Measurements from ENCODE around the gene SLC7A14. TPM values are rescaled to one million over a fixed set of nuclear protein-coding genes. Genes with fewer than 3 reads are reported as not detected.

The SLC7A14 gene
- total and polyA plus RNA-seq, 2 donors (not counting 3 experiments of a cell fraction or from before 2014, with no cell fraction given) = 0.07 to 0.57 TPM

DNA sequence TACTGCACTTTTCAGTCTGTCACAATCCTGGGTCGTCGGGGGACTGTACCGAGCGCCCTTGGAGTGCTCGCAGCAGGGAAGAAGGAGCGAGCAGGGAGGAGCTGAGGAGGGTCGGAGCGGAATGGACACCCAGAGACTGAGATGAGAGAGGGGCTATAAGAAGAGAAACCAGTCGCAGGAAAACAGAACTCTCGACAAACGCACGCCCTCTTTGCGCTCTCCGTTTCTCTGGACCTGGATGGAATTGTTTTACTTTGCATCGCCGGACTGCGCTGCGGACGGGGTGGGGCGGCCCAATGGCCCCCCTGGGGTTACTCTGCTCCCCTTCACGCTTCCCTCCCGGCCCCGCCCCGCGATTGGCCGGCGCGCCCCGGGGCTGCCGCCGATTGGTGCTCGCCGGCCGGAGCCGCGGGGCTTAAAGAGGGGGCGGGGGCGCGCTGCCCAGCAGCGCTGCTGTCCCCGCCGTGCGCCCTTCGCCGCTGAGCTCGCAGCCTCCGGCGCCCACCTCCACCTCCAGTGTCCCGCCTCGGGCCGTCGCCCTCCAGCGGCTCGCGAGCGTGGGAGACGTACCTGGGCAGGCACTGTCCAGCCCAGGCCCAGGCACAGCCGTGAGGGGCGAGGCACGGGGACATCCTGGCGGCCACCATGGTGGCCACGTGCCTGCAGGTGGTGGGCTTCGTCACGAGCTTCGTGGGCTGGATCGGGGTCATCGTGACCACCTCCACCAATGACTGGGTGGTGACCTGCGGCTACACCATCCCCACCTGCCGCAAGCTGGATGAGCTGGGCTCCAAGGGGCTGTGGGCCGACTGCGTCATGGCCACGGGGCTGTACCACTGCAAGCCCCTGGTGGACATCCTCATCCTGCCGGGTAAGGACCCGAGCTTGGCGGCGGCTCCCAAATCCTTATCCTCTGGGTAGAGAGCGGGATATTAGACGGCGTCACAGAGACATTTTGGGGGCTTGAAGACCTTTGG, 167.2 kb downstream of the SLC7A14 start, which contains the start of gene CLDN11:
CLDN11 (plus strand) TSS at position 447 of the 977 bp plus-strand sequence; CDS start at position 646, 199 bp downstream.
- H3K36me3 ChIP-seq (ENCODE audit: control insufficient read depth in 2 of 2, extremely low read depth in 1 of 2, insufficient read depth in 2 of 2, low read length in 2 of 2) = no peaks in the 10 kb centered on the region
- peak within 1 kb of the TSS; percentile 55 to 86 (median 65) for H3K4me3 ChIP-seq (replicated peaks in 1 of 3; ENCODE audit: insufficient read depth in 1 of 3, low read depth in 1 of 3, low read length in 3 of 3)
- peak within 1 kb of the TSS; percentile 83 for H3K4me2 ChIP-seq (ENCODE audit: insufficient read depth, low read length)
- H3K27ac ChIP-seq (ENCODE audit: insufficient read depth, low read depth, low read length) = peak within 1 kb of the TSS; percentile 84
- BruUV-seq (replicated peaks) = TSS peak; percentile 47
- POLR2A ChIA-PET = no interaction called here
- H3K9ac ChIP-seq (replicated peaks; ENCODE audit: extremely low read depth, insufficient read depth, low read length) = peak within 1 kb of the TSS; percentile 89
- H3K9me3 ChIP-seq (replicated peaks; ENCODE audit: control insufficient read depth, insufficient read depth, low read length) = no peaks in the 10 kb centered on the region
- DNase-seq (ENCODE audit: low read depth, low spot score) = peak; percentile 22
- CTCF ChIA-PET = interaction anchor here (1.0 to 11.4 kb wide), 6 partner anchors 12 to 451 kb away, joined by 3 to 525 read pairs (median 5); partner anchors contain the start of gene RPL22L1
- H2AFZ ChIP-seq (ENCODE audit: low read depth, low read length) = peak within 1 kb of the TSS; percentile 83
- H4K20me1 ChIP-seq (replicated peaks; ENCODE audit: control insufficient read depth, extremely low read depth, insufficient read depth, low read length) = no peaks in the 10 kb centered on the region
- H3K4me1 ChIP-seq (ENCODE audit: control insufficient read depth, extremely low read depth, insufficient read depth, low read length) = peaks cover 30% of the 10 kb centered on the region
- peak; percentile 47 for FAIRE-seq
- TF ChIP-seq, protein P1, sequence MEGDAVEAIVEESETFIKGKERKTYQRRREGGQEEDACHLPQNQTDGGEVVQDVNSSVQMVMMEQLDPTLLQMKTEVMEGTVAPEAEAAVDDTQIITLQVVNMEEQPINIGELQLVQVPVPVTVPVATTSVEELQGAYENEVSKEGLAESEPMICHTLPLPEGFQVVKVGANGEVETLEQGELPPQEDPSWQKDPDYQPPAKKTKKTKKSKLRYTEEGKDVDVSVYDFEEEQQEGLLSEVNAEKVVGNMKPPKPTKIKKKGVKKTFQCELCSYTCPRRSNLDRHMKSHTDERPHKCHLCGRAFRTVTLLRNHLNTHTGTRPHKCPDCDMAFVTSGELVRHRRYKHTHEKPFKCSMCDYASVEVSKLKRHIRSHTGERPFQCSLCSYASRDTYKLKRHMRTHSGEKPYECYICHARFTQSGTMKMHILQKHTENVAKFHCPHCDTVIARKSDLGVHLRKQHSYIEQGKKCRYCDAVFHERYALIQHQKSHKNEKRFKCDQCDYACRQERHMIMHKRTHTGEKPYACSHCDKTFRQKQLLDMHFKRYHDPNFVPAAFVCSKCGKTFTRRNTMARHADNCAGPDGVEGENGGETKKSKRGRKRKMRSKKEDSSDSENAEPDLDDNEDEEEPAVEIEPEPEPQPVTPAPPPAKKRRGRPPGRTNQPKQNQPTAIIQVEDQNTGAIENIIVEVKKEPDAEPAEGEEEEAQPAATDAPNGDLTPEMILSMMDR (IDR thresholded peaks at IDR 0.05; ENCODE audit: extremely low read depth in 1 of 2, insufficient read depth in 1 of 2, low read depth in 1 of 2, low read length in 2 of 2) = peak in 1 of 2 donors; percentile 5
- TF ChIP-seq POLR2AphosphoS5 (IDR thresholded peaks at IDR 0.05; ENCODE audit: insufficient read depth, low read depth, low read length) (peak; percentile 91), EZH2 (IDR thresholded peaks at IDR 0.05; ENCODE audit: borderline replicate concordance, low read depth, low read length, severe bottlenecking) (no peak), POLR2A (IDR thresholded peaks at IDR 0.05; ENCODE audit: low read depth, low read length) (peak; percentile 86), GATA2 (IDR thresholded peaks at IDR 0.05; ENCODE audit: insufficient read depth, insufficient read length, low read depth, low read length) (no peak)
- no peaks in the 10 kb centered on the region for H3K27me3 ChIP-seq (ENCODE audit: control insufficient read depth in 2 of 2, insufficient read depth in 2 of 2, low read length in 2 of 2)
- H3K9me1 ChIP-seq (replicated peaks; ENCODE audit: control insufficient read depth, extremely low read depth, insufficient read depth, low read length) = no peaks in the 10 kb centered on the region
- dilution Hi-C loops (cut with MboI; ENCODE audit: extremely low pct_ligation_motif_present, low sequenced_read_pairs) (no loop called here), intact Hi-C loops (cut with micrococcal nuclease) (loop anchor here (1.0 to 2.0 kb wide), 4 partner anchors 104 to 391 kb away; no protein-coding TSS in a partner anchor)
- H3K79me2 ChIP-seq (ENCODE audit: control insufficient read depth, insufficient read depth, low read length) = peaks cover 56% of the 10 kb centered on the region
